H1 (cell line): ENCODE data around the gene NUP62CL. TPM values are rescaled to one million over a fixed set of nuclear protein-coding genes. Genes with fewer than 3 reads are reported as not detected.

Experiments
- CTCF ChIA-PET: fragments of 300-600 bp; sonication (Branson Sonifier 250); formaldehyde crosslinking; loops from one replicate; lab custom pipeline; 2021; ENCODE audit not compliant: partially characterized antibody; lab: Charles Lee
- POLR2A ChIA-PET: fragments of 300-600 bp; sonication (Branson Sonifier 250); formaldehyde crosslinking; loops from one replicate; lab custom pipeline; 2021; ENCODE audit warnings: inconsistent platforms; ENCODE audit not compliant: partially characterized antibody; lab: Charles Lee
- DNase-seq, 2 experiments: peaks; one replicate each; pipeline versions ENCODE4 v3.0.0 to v3.0.0-alpha.2; 2010 to 2022; ENCODE audit warnings: low spot score in 2 of 2, low read depth in 1 of 2, mixed read lengths in 1 of 2
- FAIRE-seq: peaks from 2 replicates; lab custom pipeline; 2011; peaks lifted over from hg19 to GRCh38; lab: Jason Lieb, UNC
- H2AFZ ChIP-seq: 2 replicates; pipeline ENCODE4 v1.8.1; 2012; ENCODE audit warnings: low read length, inconsistent platforms
- H2AK5ac ChIP-seq: 2 replicates; pipeline ENCODE4 v1.6.1; 2013; ENCODE audit warnings: low read depth, low read length
- H2BK120ac ChIP-seq: replicated peaks from 2 replicates; pipeline ENCODE3; 2013; ENCODE audit warnings: low read depth, low read length, inconsistent platforms
- H2BK12ac ChIP-seq: 2 replicates; pipeline ENCODE4 v1.6.1; 2013; ENCODE audit warnings: low read depth, low read length
- H2BK15ac ChIP-seq: 2 replicates; pipeline ENCODE4 v1.6.1; 2013; ENCODE audit warnings: low read length
- H2BK20ac ChIP-seq: 2 replicates; pipeline ENCODE4 v1.6.1; 2013; ENCODE audit warnings: low read length
- H2BK5ac ChIP-seq: 2 replicates; pipeline ENCODE4 v1.6.1; 2013; ENCODE audit warnings: low read depth, low read length
- H3K14ac ChIP-seq: 2 replicates; pipeline ENCODE4 v1.6.1; 2013; ENCODE audit warnings: inconsistent platforms; ENCODE audit not compliant: insufficient read length
- H3K18ac ChIP-seq: 2 replicates; pipeline ENCODE4 v1.6.1; 2013; ENCODE audit warnings: low read length; ENCODE audit errors: extremely low read depth
- H3K23ac ChIP-seq: 2 replicates; pipeline ENCODE4 v1.6.1; 2013; ENCODE audit warnings: inconsistent platforms; ENCODE audit not compliant: insufficient read length
- H3K23me2 ChIP-seq: 2 replicates; pipeline ENCODE4 v1.6.1; 2013; ENCODE audit warnings: low read depth, low read length
- H3K27ac ChIP-seq: 2 replicates; pipeline ENCODE4 v1.6.1; 2011; ENCODE audit warnings: low read depth, low read length, inconsistent platforms
- H3K27me3 ChIP-seq, 4 experiments: replicated peaks in 1 of 4; 1 replicate in 1 of 4; 2 replicates in 3 of 4; pipeline versions ENCODE4 v1.6.1 to v1.8.1; 2011 to 2013; ENCODE audit warnings: low read length in 3 of 4, mild to moderate bottlenecking in 3 of 4, inconsistent platforms in 2 of 4, mixed read lengths in 2 of 4, moderate library complexity in 1 of 4; ENCODE audit not compliant: control insufficient read depth in 3 of 4, insufficient read depth in 3 of 4; ENCODE audit errors: extremely low read depth in 1 of 4
- H3K36me3 ChIP-seq, 4 experiments: 2 replicates each; pipeline versions ENCODE4 v1.6.1 to v1.8.1; 2011 to 2013; ENCODE audit warnings: mild to moderate bottlenecking in 4 of 4, low read length in 3 of 4, moderate library complexity in 2 of 4, control low read depth in 1 of 4, inconsistent platforms in 1 of 4; ENCODE audit not compliant: insufficient read depth in 4 of 4, control insufficient read depth in 2 of 4
- H3K4ac ChIP-seq: replicated peaks from 2 replicates; pipeline ENCODE3; 2013; ENCODE audit warnings: low read length, low read depth, mixed read lengths, inconsistent platforms; ENCODE audit not compliant: insufficient read length
- H3K4me1 ChIP-seq, 4 experiments: replicated peaks in 1 of 4; 1 replicate in 1 of 4; 2 replicates in 3 of 4; pipeline versions ENCODE4 v1.6.1 to v1.8.1; 2011 to 2013; ENCODE audit warnings: low read length in 3 of 4, inconsistent platforms in 2 of 4, mixed read lengths in 1 of 4; ENCODE audit not compliant: insufficient read depth in 4 of 4, control insufficient read depth in 3 of 4
- H3K4me2 ChIP-seq, 2 experiments: 2 replicates each; pipeline versions ENCODE4 v1.6.1 to v1.8.1; 2011 to 2013; ENCODE audit warnings: low read depth in 2 of 2, low read length in 2 of 2, control low read depth in 1 of 2, inconsistent platforms in 1 of 2, mild to moderate bottlenecking in 1 of 2; ENCODE audit not compliant: insufficient read depth in 1 of 2
- H3K4me3 ChIP-seq, 4 experiments: fragments of 200-600, 300-600 bp in 1 of 4; sonication (generic), shearing (Covaris generic), sonication (Bioruptor Twin) in 1 of 4; 2 replicates each; pipeline versions ENCODE4 v1.5.1 to v1.8.1; 2011 to 2016; ENCODE audit warnings: low read length in 4 of 4, low read depth in 3 of 4, control low read depth in 2 of 4, inconsistent platforms in 2 of 4, mild to moderate bottlenecking in 2 of 4, mixed read lengths in 1 of 4, moderate library complexity in 1 of 4; ENCODE audit not compliant: insufficient read depth in 2 of 4; ENCODE audit errors: extremely low read depth in 1 of 4
- H3K56ac ChIP-seq: replicated peaks from 2 replicates; pipeline ENCODE3; 2013; ENCODE audit warnings: low read depth, mild to moderate bottlenecking, mixed read lengths, low read length, inconsistent platforms; ENCODE audit not compliant: insufficient read length
- H3K79me1 ChIP-seq: 2 replicates; pipeline ENCODE4 v1.6.1; 2013; ENCODE audit warnings: low read depth, low read length, control low read depth
- H3K79me2 ChIP-seq, 2 experiments: 2 replicates each; pipeline versions ENCODE4 v1.6.1 to v1.8.1; 2012 to 2013; ENCODE audit warnings: low read length in 2 of 2, mild to moderate bottlenecking in 2 of 2, inconsistent platforms in 1 of 2; ENCODE audit not compliant: insufficient read depth in 2 of 2, control insufficient read depth in 1 of 2
- H3K9ac ChIP-seq, 4 experiments: replicated peaks in 1 of 4; 1 replicate in 1 of 4; 2 replicates in 3 of 4; pipeline versions ENCODE4 v1.6.1 to v1.8.1; 2011 to 2013; ENCODE audit warnings: low read depth in 3 of 4, low read length in 3 of 4, control low read depth in 2 of 4, mild to moderate bottlenecking in 2 of 4, moderate library complexity in 2 of 4, inconsistent platforms in 1 of 4; ENCODE audit errors: extremely low read depth in 1 of 4
- H3K9me3 ChIP-seq, 2 experiments: 2 replicates each; pipeline versions ENCODE4 v1.6.1 to v1.8.1; 2012 to 2013; ENCODE audit warnings: mild to moderate bottlenecking in 2 of 2, moderate library complexity in 2 of 2, control low read depth in 1 of 2, inconsistent platforms in 1 of 2, low read depth in 1 of 2, low read length in 1 of 2, mixed read lengths in 1 of 2; ENCODE audit not compliant: insufficient read depth in 2 of 2
- H4K20me1 ChIP-seq, 2 experiments: replicated peaks in 1 of 2; 2 replicates each; pipeline versions ENCODE3 to v1.8.1; 2011 to 2013; ENCODE audit warnings: inconsistent platforms in 2 of 2, low read length in 2 of 2, mild to moderate bottlenecking in 1 of 2; ENCODE audit not compliant: insufficient read depth in 2 of 2, control insufficient read depth in 1 of 2
- H4K5ac ChIP-seq: 2 replicates; pipeline ENCODE4 v1.6.1; 2013; ENCODE audit warnings: low read length, low read depth, mixed read lengths, inconsistent platforms; ENCODE audit not compliant: insufficient read length
- H4K8ac ChIP-seq: 2 replicates; pipeline ENCODE4 v1.8.0; 2013; ENCODE audit warnings: mild to moderate bottlenecking, moderate library complexity, low read length, inconsistent platforms; ENCODE audit not compliant: insufficient read depth; ENCODE audit errors: extremely low read depth
- H4K91ac ChIP-seq: replicated peaks from 2 replicates; pipeline ENCODE3; 2013; ENCODE audit warnings: low read length, mixed read lengths, inconsistent platforms; ENCODE audit not compliant: insufficient read length
- CEBPB ChIP-seq: IDR thresholded peaks from 2 replicates; pipeline ENCODE4 v1.6.1; 2012; ENCODE audit warnings: low read depth, low read length
- CREB1 ChIP-seq: IDR thresholded peaks from 2 replicates; pipeline ENCODE4 v1.6.1; 2012; ENCODE audit warnings: inconsistent platforms
- CTBP2 ChIP-seq: IDR thresholded peaks from 2 replicates; pipeline ENCODE4 v1.7.0; 2011; ENCODE audit warnings: borderline replicate concordance, mild to moderate bottlenecking, moderate library complexity, mixed read lengths, low read length; ENCODE audit not compliant: insufficient read depth, insufficient read length
- GABPA ChIP-seq: IDR thresholded peaks from 2 replicates; pipeline ENCODE4 v1.6.1; 2011; ENCODE audit warnings: mild to moderate bottlenecking, low read length, moderate library complexity, borderline replicate concordance; ENCODE audit not compliant: insufficient read depth
- KDM5A ChIP-seq: fragments of 200-600 bp; IDR thresholded peaks from 2 replicates; pipeline ENCODE4 v1.7.1; 2012; ENCODE audit warnings: mild to moderate bottlenecking, low read length, inconsistent platforms, mixed read lengths
- POLR2A ChIP-seq, 2 experiments: IDR thresholded peaks; 1 replicate in 1 of 2; 2 replicates in 1 of 2; pipeline ENCODE4 v1.6.1; 2011; ENCODE audit warnings: low read depth in 2 of 2, low read length in 2 of 2, mild to moderate bottlenecking in 2 of 2; ENCODE audit errors: control extremely low read depth in 1 of 2
- TBP ChIP-seq: IDR thresholded peaks from 2 replicates; pipeline ENCODE4 v1.6.1; 2011; ENCODE audit warnings: low read depth, low read length, improper control_type of control experiment
- TCF12 ChIP-seq: IDR thresholded peaks from 2 replicates; pipeline ENCODE4 v1.6.1; 2011; ENCODE audit warnings: low read depth, mild to moderate bottlenecking, low read length
- WGBS, 2 experiments: shearing (Covaris generic) in 1 of 2; methylation state at CpG; one replicate each; pipeline versions ENCODE4 v1.1.6 to v1.1.7; 2013 to 2015; ENCODE audit warnings: low lambda C conversion rate in 2 of 2, mixed read lengths in 2 of 2, inconsistent platforms in 1 of 2, low coverage in 1 of 2, missing lambda C conversion rate in 1 of 2; ENCODE audit not compliant: insufficient replicate concordance in 2 of 2, insufficient coverage in 1 of 2, insufficient read length in 1 of 2; ENCODE audit errors: extremely low coverage in 1 of 2, missing lambda C conversion rate in 1 of 2; 5-methylcytosine and 5-hydroxymethylcytosine counted together
- polyA plus RNA-seq, 7 experiments: library from polyadenylated mRNA; depleted of rRNA in 3 of 7; stranded (reverse) in 5 of 7; unstranded in 2 of 7; fragments of >200 nt in 5 of 7; fragments of 200-250 nt in 2 of 7; gene quantifications; 1 replicate in 5 of 7; 2 replicates in 1 of 7; 4 replicates in 1 of 7; pipeline versions ENCODE4 v1.2.1 to v1.2.3, GENCODE V29; 2011 to 2013; ENCODE audit warnings: missing spikeins in 2 of 7, mixed read lengths in 2 of 7
- total RNA-seq: library from RNA; stranded (reverse); fragmentation: NEBNext Ultra II Directional; extraction: Animal tissue kit (Norgen Biotek cat#: 25700); gene quantifications from 2 replicates; pipeline ENCODE4 v1.2.1, GENCODE V29; 2021

The NUP62CL gene
- total and polyA plus RNA-seq, 2 of the 8 experiments (the other 6 are each of a cell fraction or from before 2014, with no cell fraction given) = 3.3 to 6.2 TPM

DNA sequence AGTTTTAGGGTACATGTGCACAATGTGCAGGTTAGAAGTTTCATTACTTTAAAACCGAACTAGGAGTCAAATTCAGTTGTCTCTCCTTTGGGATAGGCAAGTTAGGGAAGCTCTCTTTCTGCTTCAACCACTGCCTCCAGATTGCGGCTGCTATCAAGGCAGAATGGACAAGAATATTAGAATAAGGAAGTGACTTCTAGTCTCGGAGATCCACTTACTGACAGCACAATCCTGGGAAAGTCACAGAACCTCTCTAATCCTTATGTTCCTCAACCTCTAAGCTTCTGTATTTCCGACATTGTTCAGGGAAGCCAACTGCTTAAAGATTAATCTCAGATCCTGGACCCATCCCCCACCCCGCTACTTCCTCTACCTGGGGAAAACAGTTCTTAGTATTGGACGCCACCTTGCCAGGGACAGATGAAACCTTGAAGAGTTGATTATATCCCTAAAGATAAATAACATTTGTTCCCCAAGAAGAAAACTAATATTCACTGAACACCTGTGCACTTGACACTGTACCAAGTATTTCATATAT is 2.1 kb downstream of the NUP62CL start:
- Histone ChIP-seq H3K9ac (no peak overlapping the region), H3K4ac (no peak overlapping the region), H2BK15ac (no peak overlapping the region), H3K23ac (no peak overlapping the region), H4K5ac (no peak overlapping the region), H3K56ac (no peak overlapping the region), H3K9me3 (no peaks in the 10 kb centered on the region), H3K79me1 (no peaks in the 10 kb centered on the region), H4K8ac (no peak overlapping the region), H2AK5ac (no peak overlapping the region), H3K18ac (no peak overlapping the region), H3K23me2 (peaks cover 4% of the 10 kb centered on the region; the same call in 1 of the 2 replicates), H3K27me3 (no peaks in the 10 kb centered on the region), H3K4me3 (no peak overlapping the region), H3K36me3 (no peaks in the 10 kb centered on the region), H4K91ac (no peak overlapping the region), H2AFZ (no peak overlapping the region), H4K20me1 (no peaks in the 10 kb centered on the region), H2BK12ac (no peak overlapping the region; the same call in 1 of the 2 replicates), H2BK5ac (no peak overlapping the region), H3K4me2 (no peak overlapping the region; a peak in 1 of 4 replicates), H3K79me2 (no peaks in the 10 kb centered on the region), H2BK120ac (no peak overlapping the region), H3K4me1 (no peaks in the 10 kb centered on the region; a peak in 3 of 7 replicates), H3K27ac (no peak overlapping the region), H3K14ac (no peak overlapping the region), H2BK20ac (no peak overlapping the region)
- DNase-seq (no peak), FAIRE-seq (peak; percentile 7)
- CTCF ChIA-PET = interaction anchor here (0.6 kb wide), 1 partner anchor 11 kb away, joined by 3 read pairs; no protein-coding TSS in a partner anchor
- WGBS, 2 experiments = 78% methylated on average over 5 of the region's 6 CpGs; no CpG with 5 or more reads in 1 of the 2 experiments
- TF ChIP-seq TBP (no peak), KDM5A (no peak), CEBPB (no peak), GABPA (no peak), CTBP2 (no peak), TCF12 (no peak), CREB1 (no peak), POLR2A (IDR thresholded peaks at IDR 0.05; ENCODE audit: control extremely low read depth in 1 of 2, low read depth in 2 of 2, low read length in 2 of 2) (no peak)
- POLR2A ChIA-PET = interaction anchor here (0.6 to 0.9 kb wide), 2 partner anchors 85 to 279 kb away, joined by 3 read pairs; partner anchors contain the start of gene RBM41
